ENCODE results near the gene ZNF560.

GRCh38 chr19:9535934-9536333 is 37.5 kb upstream of the ZNF560 start:
- TF ChIP-seq POLR2AphosphoS5 (IDR thresholded peaks at IDR 0.05; ENCODE audit: low read depth, low read length) (no peak), POLR2A (IDR thresholded peaks at IDR 0.05; ENCODE audit: low read depth, low read length) (no peak)
